PFSK-1 (cell line): ENCODE measurements around the gene NXPE1.

Source experiments
- FOXP2 ChIP-seq: optimal IDR thresholded peaks from 2 replicates; pipeline ENCODE3; 2011; ENCODE audit warnings: borderline replicate concordance, control low read depth, inconsistent platforms; ENCODE audit not compliant: insufficient read depth; ENCODE audit errors: extremely low read length, extremely low read depth
- POLR2AphosphoS5 ChIP-seq: IDR thresholded peaks from 2 replicates; pipeline ENCODE4 v1.6.1; 2012; ENCODE audit warnings: low read depth, mild to moderate bottlenecking, control low read depth, low read length, moderate library complexity
- REST ChIP-seq, 2 experiments: IDR thresholded peaks; 2 replicates each; pipeline versions ENCODE4 v1.6.1 to v1.8.0; 2011 to 2012; ENCODE audit warnings: low read depth in 2 of 2, low read length in 2 of 2, control low read depth in 1 of 2, inconsistent platforms in 1 of 2, mild to moderate bottlenecking in 1 of 2, moderate library complexity in 1 of 2; ENCODE audit not compliant: insufficient read depth in 1 of 2
- SIN3A ChIP-seq: IDR thresholded peaks from 2 replicates; pipeline ENCODE4 v1.6.1; 2012; ENCODE audit warnings: mild to moderate bottlenecking, low read length, moderate library complexity, borderline replicate concordance; ENCODE audit not compliant: insufficient read depth
- TAF1 ChIP-seq: IDR thresholded peaks from 2 replicates; pipeline ENCODE4 v1.6.1; 2012; ENCODE audit warnings: low read length, control low read depth, borderline replicate concordance; ENCODE audit not compliant: insufficient read depth

NXPE1 gene

GRCh38 chr11:114566276-114566675 lies 6.6 kb upstream of the NXPE1 start:
- TF ChIP-seq TAF1 (no peak), SIN3A (no peak), FOXP2 (no peak), REST (IDR thresholded peaks at IDR 0.05; ENCODE audit: insufficient read depth in 1 of 2, low read depth in 2 of 2, low read length in 2 of 2) (no peak), POLR2AphosphoS5 (no peak)

GRCh38 chr11:114564831-114565230 lies 5.2 kb upstream of the NXPE1 start:
- TF ChIP-seq POLR2AphosphoS5 (no peak), REST (IDR thresholded peaks at IDR 0.05; ENCODE audit: insufficient read depth in 1 of 2, low read depth in 2 of 2, low read length in 2 of 2) (no peak), SIN3A (no peak), TAF1 (no peak), FOXP2 (no peak)

GRCh38 chr11:114563077-114563476 lies 3.4 kb upstream of the NXPE1 start:
- no peak for TF ChIP-seq SIN3A
- no peak for TF ChIP-seq POLR2AphosphoS5
- TF ChIP-seq FOXP2 = no peak
- TF ChIP-seq REST (IDR thresholded peaks at IDR 0.05; ENCODE audit: insufficient read depth in 1 of 2, low read depth in 2 of 2, low read length in 2 of 2) = no peak
- TF ChIP-seq TAF1 = no peak

- no peak for TF ChIP-seq REST (IDR thresholded peaks at IDR 0.05; ENCODE audit: insufficient read depth in 1 of 2, low read depth in 2 of 2, low read length in 2 of 2)
- TF ChIP-seq FOXP2 = no peak
- no peak for TF ChIP-seq TAF1
These were observed 2.7 kb upstream of the NXPE1 start for GRCh38 chr11:114562166-114562916.
